Effector CD4-positive, alpha-beta T cell (primary cell): ENCODE results near the gene UBAP1.
"Not testable (repeated sequence)": the region's sequence is repeated elsewhere in the genome, so short reads cannot be mapped to it uniquely, and the experiment has no call there.

Source experiments
- DNase-seq: peaks from one replicate; pipeline ENCODE4 v3.0.0-alpha.2; 2020
- total RNA-seq: gene quantifications from one replicate; lab custom pipeline; 2026; lab: John Stamatoyannopoulos, UW

Gene UBAP1
- 96.6 reads per million, percentile 82 among the genes with 10 or more reads in this experiment for total RNA-seq

DNA sequence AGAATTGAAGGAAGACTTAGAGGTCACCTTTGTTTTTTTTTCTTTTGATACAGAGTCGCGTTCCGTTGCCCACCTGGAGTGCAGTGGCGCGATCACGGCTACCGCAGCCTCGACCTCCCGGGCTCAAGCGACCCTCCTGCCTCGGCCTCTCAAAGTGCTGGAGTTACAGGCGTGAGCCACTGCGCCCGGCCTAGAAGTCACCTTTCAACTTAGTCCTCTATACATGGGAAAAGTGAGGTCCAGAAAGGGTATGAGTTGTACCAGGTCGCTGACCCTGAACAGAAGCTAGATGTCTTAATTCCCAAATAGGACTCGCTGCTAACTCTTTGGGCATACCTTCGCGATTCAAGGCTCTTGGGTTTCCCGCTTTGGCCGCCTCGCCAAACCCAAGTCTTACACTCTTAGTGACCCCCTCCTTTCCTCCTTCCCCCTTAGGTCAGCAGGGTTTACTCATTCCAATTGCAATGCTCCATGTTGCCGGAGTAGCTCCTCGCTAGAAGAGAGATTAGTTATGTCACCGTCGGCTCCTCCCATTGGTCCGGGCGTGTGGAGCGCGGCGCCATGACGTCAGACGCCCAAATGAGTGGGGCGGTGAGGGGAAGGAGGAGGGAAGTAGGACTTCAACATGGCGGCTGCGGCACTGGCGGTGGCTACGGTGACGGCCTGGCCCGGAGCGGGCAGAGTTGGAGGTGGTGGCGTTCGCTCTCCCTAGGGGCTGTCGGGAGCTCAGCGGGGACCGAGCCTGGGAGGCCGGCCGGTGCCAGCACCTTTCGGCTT lies at the start of gene UBAP1:
Gene UBAP1 (plus strand): TSS at position 608 of the 777 bp plus-strand sequence. CDS start 41,872 bp downstream, outside the sequence.
- peak; percentile 93 for DNase-seq

DNA sequence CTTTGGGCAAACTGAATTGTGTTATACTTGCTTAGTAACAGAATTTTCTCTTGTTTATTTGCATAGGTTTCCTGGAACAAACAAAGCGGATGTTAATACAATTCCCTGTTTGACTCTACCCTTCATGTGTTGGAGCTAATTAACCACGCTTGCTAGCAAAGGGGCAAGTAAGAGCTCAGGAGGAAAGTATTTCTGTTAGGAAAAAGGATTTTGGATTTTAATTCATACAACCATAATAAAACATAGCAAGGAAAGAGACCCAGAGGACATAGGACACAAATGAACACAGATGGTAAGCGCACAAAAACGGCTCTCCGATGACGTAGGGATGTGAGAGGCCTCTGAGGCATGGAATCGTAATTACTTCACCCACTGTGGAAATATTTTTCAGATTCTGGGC lies 47.3 kb upstream of the UBAP1 start:
- DNase-seq: no peak

DNA sequence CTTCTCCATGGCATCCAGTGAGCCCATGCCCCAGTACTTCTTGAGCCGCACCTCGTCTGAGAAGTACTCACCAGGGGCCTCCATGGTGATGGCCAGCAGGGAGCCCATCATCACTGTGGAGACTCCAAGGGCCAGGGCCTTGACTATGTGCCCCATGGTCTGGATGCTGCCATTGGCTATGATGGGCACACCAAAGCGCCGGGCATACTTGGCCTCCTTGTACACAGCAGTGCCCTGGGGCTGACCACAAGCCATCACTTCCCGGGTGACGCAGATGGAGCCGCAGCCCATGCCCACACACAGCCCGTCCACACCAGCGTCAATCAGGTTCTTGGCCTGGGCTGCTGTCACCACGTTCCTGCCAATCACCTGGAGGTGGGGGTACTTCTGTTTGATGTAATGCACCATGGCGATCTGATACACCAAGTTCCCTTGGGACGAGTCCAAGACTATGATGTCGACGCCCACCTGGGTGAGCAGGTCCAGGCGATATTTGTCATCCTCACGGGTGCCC lies 45.4 kb upstream of the UBAP1 start:
- no peak for DNase-seq

- no peak for DNase-seq
These were observed 44.3 kb upstream of the UBAP1 start for GRCh38 chr9:34134521-34134920.

GRCh38 chr9:34138644-34139043 lies 40.2 kb upstream of the UBAP1 start:
- not testable (repeated sequence) for DNase-seq

DNA sequence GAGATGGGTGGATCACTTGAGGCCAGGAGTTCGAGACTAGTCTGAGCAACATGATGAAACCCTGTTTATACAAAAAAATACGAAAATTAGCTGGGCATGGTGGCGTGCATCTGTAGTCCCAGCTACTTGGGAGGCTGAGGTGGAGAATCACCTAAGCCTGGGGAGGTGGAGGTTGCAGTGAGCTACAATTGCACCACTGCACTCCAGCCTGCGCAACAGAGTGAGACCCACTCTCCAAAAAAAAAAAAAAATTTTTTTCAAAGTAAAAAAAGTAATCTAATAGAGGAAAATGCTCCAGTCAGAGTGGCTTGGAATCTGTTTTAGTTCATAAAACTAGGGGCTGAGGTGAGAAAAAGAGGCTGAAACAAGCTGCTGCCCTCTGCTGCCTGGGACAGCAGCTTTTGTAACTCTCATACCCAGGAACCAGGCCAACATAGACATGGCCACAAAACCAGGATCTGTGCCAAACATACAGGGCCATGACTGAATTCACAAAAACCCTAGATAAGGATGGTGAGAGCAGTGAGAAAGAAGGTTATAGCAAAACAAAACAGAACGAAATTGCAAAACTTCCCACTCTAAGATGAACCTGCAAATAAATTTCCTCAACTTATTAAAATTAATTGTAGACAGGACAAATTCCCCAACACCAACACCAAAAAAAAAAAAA lies 39.2 kb upstream of the UBAP1 start:
- no peak for DNase-seq

DNA sequence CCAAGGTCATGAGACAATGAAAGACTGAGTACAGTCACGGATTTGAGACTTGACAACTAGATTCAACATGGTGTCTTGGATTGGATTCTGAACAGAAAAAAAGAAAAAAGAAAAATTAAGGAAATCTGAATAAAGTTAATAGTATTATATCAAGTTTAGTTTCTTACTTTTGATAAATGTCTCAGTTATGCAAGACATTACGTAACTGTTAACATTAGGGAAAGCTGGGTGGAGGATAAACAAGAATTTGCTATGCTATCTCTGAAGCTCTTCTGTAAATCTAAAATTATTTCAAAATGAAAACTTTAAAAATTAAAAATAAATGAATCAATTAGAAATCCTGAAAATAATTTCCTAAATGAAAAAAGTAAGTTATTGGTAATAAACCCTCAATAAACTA lies 38.0 kb upstream of the UBAP1 start:
- DNase-seq: no peak

GRCh38 chr9:34143116-34143515 lies 35.7 kb upstream of the UBAP1 start:
- no peak for DNase-seq

DNA sequence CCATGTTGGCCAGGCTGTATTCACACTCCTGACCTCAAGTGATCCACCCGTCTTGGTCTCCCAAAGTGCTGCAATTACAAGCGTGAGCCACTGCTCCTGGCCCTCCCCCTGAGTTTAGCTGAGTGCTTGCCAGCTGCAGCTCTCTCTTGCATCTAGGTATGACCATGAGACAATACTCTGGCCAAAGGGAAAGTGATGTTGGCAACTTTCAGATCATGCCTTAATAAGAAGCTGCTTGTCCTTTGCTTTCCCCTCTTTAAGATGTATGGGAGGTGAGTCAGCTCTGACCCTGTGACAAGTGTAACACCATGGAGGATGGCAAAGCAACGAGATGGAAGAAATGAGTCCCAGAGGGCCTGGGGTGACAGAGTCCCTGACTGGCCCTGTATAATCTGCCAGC lies 33.7 kb upstream of the UBAP1 start:
- DNase-seq: no peak

- no peak for DNase-seq
These were observed 27.4 kb upstream of the UBAP1 start for GRCh38 chr9:34151398-34151797.

DNA sequence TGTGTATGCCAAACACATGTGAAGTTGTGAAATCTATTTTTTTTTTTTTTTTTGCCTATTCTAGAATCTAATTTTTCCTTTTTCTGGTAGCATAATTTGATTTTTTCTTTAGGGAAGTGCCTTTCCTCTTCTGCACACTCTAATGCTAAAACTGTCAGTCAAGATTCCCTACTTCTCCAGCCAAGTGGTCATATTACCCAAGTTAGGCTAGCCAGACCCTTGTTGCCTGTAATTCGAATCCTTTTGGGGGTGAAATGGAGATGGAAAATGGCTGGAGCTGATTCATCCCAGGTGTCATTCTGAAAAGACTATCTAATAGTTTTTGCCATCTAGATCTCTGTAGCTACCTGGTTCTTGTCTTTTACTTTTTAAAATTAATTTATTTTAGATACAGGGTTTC lies 24.8 kb upstream of the UBAP1 start:
- DNase-seq: no peak

DNA sequence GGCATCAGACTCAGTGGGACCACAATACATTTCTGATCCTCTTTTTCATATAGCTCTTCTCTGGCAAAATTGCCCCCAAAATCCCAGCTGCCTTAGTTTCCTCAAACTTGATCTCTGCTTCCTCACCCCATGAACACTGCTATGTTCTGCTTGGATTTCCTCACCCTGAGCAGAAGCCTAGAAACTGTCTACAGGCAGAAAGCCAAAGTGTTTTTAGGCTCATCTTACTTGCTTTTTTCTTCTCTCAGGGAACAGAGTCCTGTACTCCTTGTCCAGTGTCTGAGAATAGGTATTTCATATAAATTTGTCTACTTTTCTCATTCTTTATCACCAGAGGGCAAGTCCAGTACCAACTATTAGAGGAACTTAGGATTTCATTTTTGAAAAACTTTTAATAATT lies 21.5 kb upstream of the UBAP1 start:
- DNase-seq: no peak

DNA sequence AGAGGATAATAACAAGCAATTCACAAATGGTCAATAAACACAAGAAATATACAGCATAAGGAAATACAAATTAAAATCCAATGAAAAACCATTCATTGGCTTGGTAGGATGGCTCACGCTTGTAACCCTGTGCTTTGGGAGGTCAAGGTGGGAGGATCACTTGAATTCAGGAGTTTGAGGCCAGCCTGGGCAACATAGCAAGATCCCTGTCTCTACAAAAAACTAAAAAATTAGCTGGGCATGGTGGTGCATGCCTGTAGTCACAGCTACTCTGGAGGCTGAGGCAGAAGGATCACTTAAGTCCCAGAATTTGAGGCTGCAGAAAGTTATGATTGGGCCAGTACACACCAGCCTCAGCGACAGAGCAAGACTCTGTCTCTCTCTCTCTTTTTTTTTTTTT lies 20.9 kb upstream of the UBAP1 start:
- no peak for DNase-seq

- DNase-seq: no peak
These were observed 20.4 kb upstream of the UBAP1 start for GRCh38 chr9:34158362-34158869.

- no peak for DNase-seq
These were observed 15.4 kb upstream of the UBAP1 start for GRCh38 chr9:34163434-34163833.

- no peak for DNase-seq
These were observed 9.7 kb upstream of the UBAP1 start for GRCh38 chr9:34169125-34169524.

GRCh38 chr9:34170237-34170991 lies 8.4 kb upstream of the UBAP1 start:
- DNase-seq: no peak

DNA sequence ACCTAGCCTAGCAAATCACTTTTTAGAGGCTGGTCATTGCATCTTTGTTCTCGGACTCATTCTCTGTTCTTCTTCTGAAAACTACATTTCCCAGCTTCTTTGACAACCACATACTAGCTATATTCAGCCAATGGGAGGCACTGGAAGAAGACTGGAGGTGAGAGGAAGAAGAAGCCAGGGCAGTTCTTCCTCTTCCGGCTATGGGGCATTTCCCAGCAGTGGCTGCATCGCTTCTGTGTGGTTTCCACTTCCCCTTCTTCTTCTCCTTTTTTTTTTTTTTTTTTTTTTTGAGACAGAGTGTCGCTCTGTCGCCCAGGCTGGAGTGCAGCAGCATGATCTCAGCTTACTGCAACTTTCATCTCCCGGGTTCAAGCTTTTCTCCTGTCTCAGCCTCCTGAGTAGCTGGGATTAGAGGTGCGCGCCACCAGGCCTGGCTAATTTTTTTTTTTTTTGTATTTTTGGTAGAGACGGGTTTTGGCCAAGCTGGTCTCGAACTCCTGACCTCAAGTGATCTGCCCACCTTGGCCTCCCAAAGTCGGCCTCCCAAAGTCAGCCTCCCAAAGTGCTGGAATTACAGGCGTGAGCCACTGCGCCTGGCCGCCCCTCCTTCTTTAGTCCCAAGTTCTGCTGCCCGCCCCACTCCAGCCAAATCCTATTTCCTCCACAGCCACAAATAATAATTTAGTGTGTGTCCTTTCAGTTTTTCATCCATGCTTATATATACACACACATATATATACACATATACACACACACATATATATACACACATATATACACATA lies 6.9 kb upstream of the UBAP1 start:
- DNase-seq: peak; percentile 17

DNA sequence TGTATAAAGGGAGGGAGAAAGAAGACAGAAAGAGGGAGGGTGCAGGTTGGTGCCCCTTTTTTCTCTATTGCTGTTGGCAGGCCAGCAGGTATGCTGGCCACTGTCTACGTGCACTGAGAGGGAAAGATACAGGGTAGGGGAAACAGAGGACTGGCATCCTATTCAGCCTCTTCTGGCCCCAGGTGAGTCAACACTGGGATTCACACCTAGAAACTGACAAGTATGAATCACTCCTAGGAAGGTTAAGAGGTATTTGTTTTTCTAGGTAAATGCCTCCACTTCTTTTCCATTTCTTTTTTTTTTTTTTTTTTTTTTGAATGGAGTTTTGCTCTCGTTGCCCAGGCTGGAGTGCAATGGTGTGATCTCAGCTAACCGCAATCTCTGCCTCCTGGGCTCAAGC lies 2.8 kb upstream of the UBAP1 start:
- no peak for DNase-seq

GRCh38 chr9:34177593-34178435 lies 1.0 kb upstream of the UBAP1 start:
- DNase-seq: no peak
